HG02938 (cell line): ENCODE results near the gene GNGT1.

Source experiments
- ATAC-seq: cut with Tn5 transposase; IDR thresholded peaks from one replicate; pipeline ENCODE4 v1.9.1; 2021; ENCODE audit warnings: mild to moderate bottlenecking, moderate library complexity; ENCODE audit not compliant: unreplicated experiment

The GNGT1 gene

GRCh38 chr7:93906267-93906666 lies at the start of gene GNGT1:
TSS of gene GNGT1 (plus strand) at chr7:93906567. CDS start at chr7:93906747, 180 bp downstream.
- ATAC-seq = no peak

- ATAC-seq = no peak
These were observed 47.5 kb upstream of the GNGT1 start for GRCh38 chr7:93858857-93859256.

GRCh38 chr7:93860261-93860660 lies 46.1 kb upstream of the GNGT1 start:
- ATAC-seq = no peak

GRCh38 chr7:93861325-93861949 lies 44.9 kb upstream of the GNGT1 start:
- peak; percentile 71 for ATAC-seq

GRCh38 chr7:93862651-93863050 lies 43.7 kb upstream of the GNGT1 start:
- no peak for ATAC-seq

GRCh38 chr7:93866886-93867285 lies 39.5 kb upstream of the GNGT1 start:
- no peak for ATAC-seq

GRCh38 chr7:93873998-93874574 lies 32.3 kb upstream of the GNGT1 start:
- ATAC-seq = no peak

- ATAC-seq = no peak
These were observed 28.6 kb upstream of the GNGT1 start for GRCh38 chr7:93877742-93878141.

- no peak for ATAC-seq
These were observed 27.0 kb upstream of the GNGT1 start for GRCh38 chr7:93879356-93879755.

GRCh38 chr7:93882468-93882867 lies 23.9 kb upstream of the GNGT1 start:
- no peak for ATAC-seq

- no peak for ATAC-seq
These were observed 23.1 kb upstream of the GNGT1 start for GRCh38 chr7:93883078-93883916.

- ATAC-seq = no peak
These were observed 22.4 kb upstream of the GNGT1 start for GRCh38 chr7:93883917-93884345.

GRCh38 chr7:93884541-93884940 lies 21.8 kb upstream of the GNGT1 start:
- no peak for ATAC-seq

- no peak for ATAC-seq
These were observed 17.1 kb upstream of the GNGT1 start for GRCh38 chr7:93889261-93889660.

- no peak for ATAC-seq
These were observed 16.3 kb upstream of the GNGT1 start for GRCh38 chr7:93890041-93890463.

GRCh38 chr7:93890464-93891068 lies 15.8 kb upstream of the GNGT1 start, which contains the start of gene TFPI2:
TSS of gene TFPI2 (minus strand) at chr7:93890753. CDS start at chr7:93890678, 75 bp downstream.
- no peak for ATAC-seq

GRCh38 chr7:93894426-93894825 lies 11.9 kb upstream of the GNGT1 start:
- no peak for ATAC-seq

GRCh38 chr7:93894966-93895640 lies 11.3 kb upstream of the GNGT1 start:
- no peak for ATAC-seq

GRCh38 chr7:93895859-93896600 lies 10.3 kb upstream of the GNGT1 start:
- ATAC-seq = no peak

GRCh38 chr7:93897680-93898079 lies 8.7 kb upstream of the GNGT1 start:
- no peak for ATAC-seq
